Endodermal cell (in vitro differentiated cells): ENCODE data around the gene GADD45G. TPM values are rescaled to one million over a fixed set of nuclear protein-coding genes. Genes with fewer than 3 reads are reported as not detected.

Source experiments
- DNase-seq: peaks from one replicate; pipeline ENCODE4 v3.0.0-alpha.2; 2017
- H3K27ac ChIP-seq: 2 replicates; pipeline ENCODE4 v1.5.1; 2013; ENCODE audit warnings: mild to moderate bottlenecking, low read depth, low read length, moderate library complexity
- H3K27me3 ChIP-seq: 2 replicates; pipeline ENCODE4 v1.6.1; 2013; ENCODE audit warnings: mild to moderate bottlenecking, low read length, moderate library complexity; ENCODE audit not compliant: insufficient read depth, control insufficient read depth, poor library complexity, severe bottlenecking
- H3K36me3 ChIP-seq: 2 replicates; pipeline ENCODE4 v1.7.0; 2013; ENCODE audit warnings: mild to moderate bottlenecking, low read length, moderate library complexity; ENCODE audit not compliant: control insufficient read depth, insufficient read depth
- H3K4me1 ChIP-seq: one replicate; pipeline ENCODE4 v1.7.0; 2013; ENCODE audit warnings: low read length; ENCODE audit not compliant: control insufficient read depth, insufficient read depth
- H3K4me3 ChIP-seq: 2 replicates; pipeline ENCODE4 v1.5.1; 2013; ENCODE audit warnings: mild to moderate bottlenecking, low read length, moderate library complexity
- H3K9ac ChIP-seq: 2 replicates; pipeline ENCODE4 v1.6.1; 2013; ENCODE audit warnings: mild to moderate bottlenecking, low read length, moderate library complexity; ENCODE audit not compliant: poor library complexity, severe bottlenecking; ENCODE audit errors: extremely low read depth
- H3K9me3 ChIP-seq: 2 replicates; pipeline ENCODE4 v1.6.1; 2013; ENCODE audit warnings: mild to moderate bottlenecking, low read length, moderate library complexity; ENCODE audit not compliant: control insufficient read depth
- H3K27ac Mint-ChIP-seq: 2 replicates; pipeline ENCODE4 v1.8.0; 2020; ENCODE audit warnings: mixed read lengths
- H3K27me3 Mint-ChIP-seq: 2 replicates; pipeline ENCODE4 v1.8.0; 2021; ENCODE audit warnings: mild to moderate bottlenecking, mixed read lengths; ENCODE audit not compliant: insufficient read depth
- H3K36me3 Mint-ChIP-seq: 2 replicates; pipeline ENCODE4 v1.8.0; 2020; ENCODE audit warnings: low read depth, mixed read lengths
- H3K4me1 Mint-ChIP-seq: 2 replicates; pipeline ENCODE4 v1.8.0; 2020; ENCODE audit warnings: mixed read lengths
- H3K4me3 Mint-ChIP-seq: 2 replicates; pipeline ENCODE4 v1.8.0; 2020; ENCODE audit warnings: mild to moderate bottlenecking, moderate library complexity, mixed read lengths
- H3K9me3 Mint-ChIP-seq: 2 replicates; pipeline ENCODE4 v1.8.0; 2020; ENCODE audit warnings: mild to moderate bottlenecking, mixed read lengths
- WGBS, 2 experiments: methylation state at CpG; one replicate each; pipeline versions ENCODE4 v1.1.5 to v1.1.7; 2013; ENCODE audit warnings: missing lambda C conversion rate in 2 of 2, mixed read lengths in 1 of 2; ENCODE audit not compliant: insufficient coverage in 1 of 2, insufficient read length in 1 of 2; 5-methylcytosine and 5-hydroxymethylcytosine counted together
- total RNA-seq, 2 donors: library from RNA; stranded (reverse); fragmentation: NEBNext Ultra II Directional in 1 of 2; extraction: Animal tissue kit (Norgen Biotek cat#: 25700) in 1 of 2; gene quantifications; 2 replicates in 1 of 2; 3 replicates in 1 of 2; pipeline ENCODE4 v1.2.1, GENCODE V29; 2021
- TF ChIP-seq, protein P1 (sequence below): fragments of 200-600 bp; sonication (generic); conservative IDR thresholded peaks from 2 replicates; pipeline ENCODE4 v1.5.0; 2021; ENCODE audit warnings: antibody characterized with exemption, mild to moderate bottlenecking

The GADD45G gene
- total RNA-seq, 2 donors from 2014 or later = 5.1 to 9.6 TPM

DNA sequence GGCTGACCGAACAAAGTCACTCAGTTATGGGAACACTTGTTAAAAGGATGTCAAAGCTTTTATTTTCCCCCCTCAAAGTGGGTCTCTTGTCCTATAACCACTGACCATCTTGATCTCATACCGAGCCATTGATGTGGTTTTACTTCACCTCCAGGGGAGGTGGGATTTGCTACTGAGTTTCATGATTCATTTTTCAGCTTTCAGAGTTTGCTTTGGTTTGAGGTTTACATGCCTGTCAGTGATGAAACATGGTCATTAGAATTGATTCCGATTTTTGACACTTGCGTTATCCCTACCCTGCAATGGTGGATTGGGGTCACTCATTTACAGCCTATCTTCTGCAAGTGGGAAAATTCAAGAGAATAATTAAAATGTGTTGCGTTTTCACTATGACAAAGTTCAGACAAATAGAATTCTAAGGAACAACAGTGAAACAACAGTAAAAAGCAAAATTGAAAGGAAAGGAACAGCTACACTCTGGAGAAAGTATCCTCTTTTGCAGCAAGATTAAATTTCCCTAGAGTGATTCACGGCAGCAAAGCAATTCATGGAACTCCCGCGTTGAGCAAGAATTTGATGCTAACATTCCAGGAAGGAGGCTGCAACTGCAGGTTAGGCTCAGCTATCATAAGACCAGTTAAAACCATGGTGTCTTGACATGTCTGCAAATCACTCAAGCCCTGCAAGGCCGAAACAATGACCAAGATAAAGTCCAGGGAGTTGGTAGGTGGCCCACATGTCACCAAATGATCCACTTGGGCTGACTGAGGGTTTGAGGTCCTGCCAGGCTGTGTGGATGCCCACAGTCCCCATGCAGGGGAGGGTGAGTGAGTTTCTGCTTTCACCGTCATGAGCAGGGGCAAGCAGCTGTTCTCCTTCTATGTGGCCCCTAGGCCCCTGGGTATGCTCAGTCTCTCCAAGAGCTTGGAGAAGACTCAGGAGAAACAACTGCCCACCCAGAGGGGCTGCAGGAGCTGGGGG lies 9.4 kb downstream of the GADD45G start:
- DNase-seq = no peak
- H3K4me3 Mint-ChIP-seq = no peak overlapping the region
- Histone ChIP-seq H3K27ac (no peak overlapping the region), H3K4me3 (no peak overlapping the region), H3K4me1 (no peaks in the 10 kb centered on the region), H3K9ac (no peak overlapping the region), H3K27me3 (no peaks in the 10 kb centered on the region), H3K36me3 (no peaks in the 10 kb centered on the region), H3K9me3 (peaks cover 9% of the 10 kb centered on the region)
- peaks cover 7% of the 10 kb centered on the region for H3K9me3 Mint-ChIP-seq
- H3K36me3 Mint-ChIP-seq = no peaks in the 10 kb centered on the region
- peaks cover 16% of the 10 kb centered on the region for H3K4me1 Mint-ChIP-seq
- WGBS, 2 experiments = 91 to 92% methylated on average over 9 to 10 of the region's 10 CpGs
- peaks cover 27% of the 10 kb centered on the region for H3K27me3 Mint-ChIP-seq
- TF ChIP-seq, protein P1, sequence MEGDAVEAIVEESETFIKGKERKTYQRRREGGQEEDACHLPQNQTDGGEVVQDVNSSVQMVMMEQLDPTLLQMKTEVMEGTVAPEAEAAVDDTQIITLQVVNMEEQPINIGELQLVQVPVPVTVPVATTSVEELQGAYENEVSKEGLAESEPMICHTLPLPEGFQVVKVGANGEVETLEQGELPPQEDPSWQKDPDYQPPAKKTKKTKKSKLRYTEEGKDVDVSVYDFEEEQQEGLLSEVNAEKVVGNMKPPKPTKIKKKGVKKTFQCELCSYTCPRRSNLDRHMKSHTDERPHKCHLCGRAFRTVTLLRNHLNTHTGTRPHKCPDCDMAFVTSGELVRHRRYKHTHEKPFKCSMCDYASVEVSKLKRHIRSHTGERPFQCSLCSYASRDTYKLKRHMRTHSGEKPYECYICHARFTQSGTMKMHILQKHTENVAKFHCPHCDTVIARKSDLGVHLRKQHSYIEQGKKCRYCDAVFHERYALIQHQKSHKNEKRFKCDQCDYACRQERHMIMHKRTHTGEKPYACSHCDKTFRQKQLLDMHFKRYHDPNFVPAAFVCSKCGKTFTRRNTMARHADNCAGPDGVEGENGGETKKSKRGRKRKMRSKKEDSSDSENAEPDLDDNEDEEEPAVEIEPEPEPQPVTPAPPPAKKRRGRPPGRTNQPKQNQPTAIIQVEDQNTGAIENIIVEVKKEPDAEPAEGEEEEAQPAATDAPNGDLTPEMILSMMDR = no peak
- no peak overlapping the region for H3K27ac Mint-ChIP-seq

DNA sequence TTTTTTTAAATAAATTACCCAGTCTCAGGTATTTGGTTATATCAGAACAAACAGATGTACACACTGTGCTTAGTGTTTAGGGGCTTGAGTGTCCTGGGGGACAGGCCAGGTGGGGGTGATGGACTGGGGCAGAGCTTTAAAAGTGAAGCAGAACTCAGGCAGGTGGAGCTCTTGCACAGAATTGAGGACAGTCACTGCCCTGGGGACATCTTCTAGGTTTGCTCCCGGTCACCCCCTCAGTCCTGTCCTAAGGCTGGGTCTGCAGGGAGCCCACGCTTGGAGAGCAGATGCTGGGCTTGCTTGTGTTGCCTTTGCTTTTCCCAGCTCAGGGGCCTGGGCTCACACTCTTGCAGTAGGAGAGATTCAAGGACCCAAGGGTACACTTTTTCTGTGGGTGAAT lies 10.8 kb downstream of the GADD45G start:
- no peak overlapping the region for H3K4me3 Mint-ChIP-seq
- H3K9ac ChIP-seq = no peak overlapping the region
- TF ChIP-seq, protein P1 = peak; percentile 49
- peaks cover 7% of the 10 kb centered on the region for H3K9me3 Mint-ChIP-seq
- peaks cover 9% of the 10 kb centered on the region for H3K9me3 ChIP-seq
- H3K4me3 ChIP-seq = no peak overlapping the region
- no peak overlapping the region for H3K27ac ChIP-seq
- peaks cover 27% of the 10 kb centered on the region for H3K4me1 Mint-ChIP-seq
- peaks cover 25% of the 10 kb centered on the region for H3K27me3 Mint-ChIP-seq
- H3K27ac Mint-ChIP-seq = no peak overlapping the region
- no peaks in the 10 kb centered on the region for H3K4me1 ChIP-seq
- no peaks in the 10 kb centered on the region for H3K27me3 ChIP-seq
- DNase-seq = no peak
- H3K36me3 Mint-ChIP-seq = no peaks in the 10 kb centered on the region
- H3K36me3 ChIP-seq = no peaks in the 10 kb centered on the region
- WGBS, 2 experiments = 87 to 100% methylated on average over 1 to 2 of the region's 2 CpGs

DNA sequence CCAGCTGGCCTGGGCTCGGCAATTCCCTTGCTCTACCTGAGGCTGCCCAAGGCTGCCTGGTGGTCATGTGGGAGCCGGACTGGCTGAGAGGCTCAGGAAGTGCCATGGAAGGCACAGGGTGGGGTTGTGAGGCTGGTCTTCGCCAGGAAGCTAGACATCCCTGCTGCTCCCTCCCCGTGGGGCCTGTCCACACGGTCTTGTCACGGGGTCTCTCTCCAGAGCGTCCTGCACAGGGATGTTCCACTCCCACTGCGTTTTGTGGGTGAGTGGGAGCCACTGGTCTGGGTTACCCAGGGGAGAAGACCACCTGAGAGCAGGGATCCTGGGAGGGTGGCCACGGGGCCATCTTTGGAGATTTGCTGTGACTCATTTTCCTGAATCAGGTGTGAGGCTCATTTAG lies 11.6 kb downstream of the GADD45G start:
- TF ChIP-seq, protein P1 = no peak
- no peak overlapping the region for H3K27ac Mint-ChIP-seq
- no peak overlapping the region for H3K27ac ChIP-seq
- peaks cover 28% of the 10 kb centered on the region for H3K4me1 Mint-ChIP-seq
- WGBS, 2 experiments = 92 to 100% methylated on average over 3 to 9 of the region's 9 CpGs
- H3K27me3 ChIP-seq = no peaks in the 10 kb centered on the region
- H3K4me3 ChIP-seq = no peak overlapping the region
- H3K9me3 Mint-ChIP-seq = peaks cover 7% of the 10 kb centered on the region
- no peak for DNase-seq
- peaks cover 9% of the 10 kb centered on the region for H3K9me3 ChIP-seq
- H3K4me3 Mint-ChIP-seq = no peak overlapping the region
- H3K36me3 ChIP-seq = no peaks in the 10 kb centered on the region
- no peaks in the 10 kb centered on the region for H3K36me3 Mint-ChIP-seq
- H3K27me3 Mint-ChIP-seq = peaks cover 18% of the 10 kb centered on the region
- H3K9ac ChIP-seq = no peak overlapping the region
- H3K4me1 ChIP-seq = no peaks in the 10 kb centered on the region
